GM13976 (cell line): ENCODE data around the gene SOCS4.

Source experiments
- DNase-seq: peaks from one replicate; pipeline ENCODE4 v3.0.0; 2012; ENCODE audit warnings: low spot score
- CTCF ChIP-seq: IDR thresholded peaks from 2 replicates; pipeline ENCODE4 v1.5.1; 2012; ENCODE audit warnings: borderline replicate concordance, mild to moderate bottlenecking; ENCODE audit not compliant: insufficient read depth; ENCODE audit errors: extremely low read depth, missing control alignments, control extremely low read depth
- in situ Hi-C: fragments of 300-500 bp; cut with MboI; formaldehyde crosslinking; loops from one replicate; pipeline ENCODE4 v1.12.0; 2022; ENCODE audit warnings: low sequenced_read_pairs, mixed read lengths, inconsistent platforms; ENCODE audit not compliant: unreplicated experiment

The SOCS4 gene

GRCh38 chr14:55085060-55085660 lies 58.1 kb downstream of the SOCS4 start:
- no peak for DNase-seq
- TF ChIP-seq CTCF, result no peak
- in situ Hi-C loops, result no loop called here

GRCh38 chr14:55086938-55087337 lies 59.9 kb downstream of the SOCS4 start:
- in situ Hi-C loops, result no loop called here
- no peak for TF ChIP-seq CTCF
- no peak for DNase-seq

- TF ChIP-seq CTCF, result no peak
- no peak for DNase-seq
These were observed 61.3 kb downstream of the SOCS4 start for GRCh38 chr14:55088356-55088755.

GRCh38 chr14:55092341-55092740 lies 65.3 kb downstream of the SOCS4 start:
- no peak for DNase-seq
- TF ChIP-seq CTCF, result no peak
- in situ Hi-C loops, result no loop called here

More at GRCh38 chr14:55088356-55088755, 61.3 kb downstream of the SOCS4 start:
- in situ Hi-C loops, result no loop called here

GRCh38 chr14:55094292-55095157 lies 67.5 kb downstream of the SOCS4 start:
- in situ Hi-C loops, result no loop called here

More at GRCh38 chr14:55094292-55095157, 67.5 kb downstream of the SOCS4 start:
- no peak for DNase-seq
- no peak for TF ChIP-seq CTCF
